SK-N-MC (cell line): ENCODE results near the gene CSTF1.
A peak's percentile ranks its signal among the peaks of the same experiment; 100 is the strongest.

ENCODE experiments used
- DNase-seq: peaks from one replicate; pipeline ENCODE4 v3.0.0-alpha.2; 2011; ENCODE audit warnings: low read depth, low spot score
- H3K27ac ChIP-seq: fragments of 200-600 bp; sonication (generic); 2 replicates; pipeline ENCODE4 v1.5.1; 2016; ENCODE audit warnings: mixed run types
- H3K36me3 ChIP-seq: fragments of 200-600 bp; sonication (generic); 2 replicates; pipeline ENCODE4 v1.6.1; 2017; ENCODE audit warnings: antibody characterized with exemption, low read length, mixed read lengths; ENCODE audit not compliant: insufficient read depth
- H3K4me3 ChIP-seq: fragments of 200-600 bp; sonication (generic); 2 replicates; pipeline ENCODE4 v1.5.1; 2016
- H3K9ac ChIP-seq: fragments of 200-600 bp; sonication (generic); 2 replicates; pipeline ENCODE4 v1.8.0; 2017; ENCODE audit warnings: mixed run types, mixed read lengths; ENCODE audit not compliant: insufficient read length
- H3K9me3 ChIP-seq: fragments of 200-600 bp; sonication (generic); 2 replicates; pipeline ENCODE4 v1.6.1; 2017; ENCODE audit warnings: low read depth, mild to moderate bottlenecking, antibody characterized with exemption, low read length, moderate library complexity, mixed read lengths
- EZH2 ChIP-seq: fragments of 200-600 bp; sonication (generic); IDR thresholded peaks from one replicate; pipeline ENCODE4 v1.6.1; 2017; ENCODE audit warnings: antibody characterized with exemption
- FOXP2 ChIP-seq: optimal IDR thresholded peaks from 2 replicates; pipeline ENCODE3; 2011; ENCODE audit warnings: mild to moderate bottlenecking, moderate library complexity; ENCODE audit not compliant: insufficient read depth; ENCODE audit errors: extremely low read length, control extremely low read depth
- POLR2AphosphoS5 ChIP-seq: IDR thresholded peaks from 2 replicates; pipeline ENCODE4 v1.6.1; 2012; ENCODE audit warnings: mild to moderate bottlenecking, low read depth, low read length, borderline replicate concordance

The CSTF1 gene

GRCh38 chr20:56352345-56353055, 39.9 kb upstream of the CSTF1 start:
- TF ChIP-seq POLR2AphosphoS5 (no peak), EZH2 (no peak), FOXP2 (no peak)
- H3K27ac ChIP-seq = no peak overlapping the region
- no peak for DNase-seq
- H3K9ac ChIP-seq = no peak overlapping the region
- no peaks in the 10 kb centered on the region for H3K9me3 ChIP-seq
- H3K36me3 ChIP-seq = no peaks in the 10 kb centered on the region
- H3K4me3 ChIP-seq = no peak overlapping the region

GRCh38 chr20:56353356-56353755, 39.1 kb upstream of the CSTF1 start:
- Histone ChIP-seq H3K9ac (no peak overlapping the region), H3K4me3 (no peak overlapping the region), H3K36me3 (no peaks in the 10 kb centered on the region), H3K9me3 (no peaks in the 10 kb centered on the region), H3K27ac (no peak overlapping the region)
- TF ChIP-seq FOXP2 = no peak
- TF ChIP-seq POLR2AphosphoS5 = no peak
- no peak for TF ChIP-seq EZH2
- DNase-seq = no peak

GRCh38 chr20:56358070-56358469, 34.4 kb upstream of the CSTF1 start:
- Histone ChIP-seq H3K4me3 (peak overlapping the region; percentile 65), H3K27ac (no peak overlapping the region), H3K36me3 (no peaks in the 10 kb centered on the region), H3K9ac (no peak overlapping the region), H3K9me3 (no peaks in the 10 kb centered on the region)
- no peak for DNase-seq
- no peak for TF ChIP-seq POLR2AphosphoS5
- TF ChIP-seq EZH2 = no peak
- TF ChIP-seq FOXP2 = no peak

GRCh38 chr20:56358600-56359211, 33.7 kb upstream of the CSTF1 start, which contains the start of gene FAM210B:
FAM210B (plus strand) TSS chr20:56358974; CDS start chr20:56359006, 32 bp downstream.
- no peak for DNase-seq
- Histone ChIP-seq H3K9me3 (no peaks in the 10 kb centered on the region), H3K9ac (peak within 1 kb of the TSS; percentile 60), H3K36me3 (no peaks in the 10 kb centered on the region), H3K27ac (no peak within 1 kb of the TSS), H3K4me3 (peak within 1 kb of the TSS; percentile 78)
- TF ChIP-seq POLR2AphosphoS5 (no peak), EZH2 (no peak), FOXP2 (no peak)

GRCh38 chr20:56359212-56360132, 33.0 kb upstream of the CSTF1 start:
- no peak overlapping the region for H3K27ac ChIP-seq
- no peaks in the 10 kb centered on the region for H3K36me3 ChIP-seq
- no peak for DNase-seq
- H3K9me3 ChIP-seq = no peaks in the 10 kb centered on the region
- peak overlapping the region; percentile 60 for H3K9ac ChIP-seq
- TF ChIP-seq POLR2AphosphoS5 (no peak), EZH2 (no peak), FOXP2 (no peak)
- H3K4me3 ChIP-seq = peak overlapping the region; percentile 78

GRCh38 chr20:56360133-56360907, 32.1 kb upstream of the CSTF1 start:
- H3K4me3 ChIP-seq = no peak overlapping the region
- no peak overlapping the region for H3K9ac ChIP-seq
- TF ChIP-seq FOXP2 (no peak), POLR2AphosphoS5 (no peak), EZH2 (no peak)
- H3K36me3 ChIP-seq = no peaks in the 10 kb centered on the region
- no peaks in the 10 kb centered on the region for H3K9me3 ChIP-seq
- no peak for DNase-seq
- H3K27ac ChIP-seq = no peak overlapping the region

GRCh38 chr20:56360908-56361205, 31.6 kb upstream of the CSTF1 start:
- Histone ChIP-seq H3K36me3 (no peaks in the 10 kb centered on the region), H3K27ac (no peak overlapping the region), H3K9me3 (no peaks in the 10 kb centered on the region), H3K4me3 (no peak overlapping the region), H3K9ac (no peak overlapping the region)
- DNase-seq = no peak
- TF ChIP-seq FOXP2 = no peak
- no peak for TF ChIP-seq POLR2AphosphoS5
- TF ChIP-seq EZH2 = no peak
